ENCODE measurements around the gene SLC35F3.

DNA sequence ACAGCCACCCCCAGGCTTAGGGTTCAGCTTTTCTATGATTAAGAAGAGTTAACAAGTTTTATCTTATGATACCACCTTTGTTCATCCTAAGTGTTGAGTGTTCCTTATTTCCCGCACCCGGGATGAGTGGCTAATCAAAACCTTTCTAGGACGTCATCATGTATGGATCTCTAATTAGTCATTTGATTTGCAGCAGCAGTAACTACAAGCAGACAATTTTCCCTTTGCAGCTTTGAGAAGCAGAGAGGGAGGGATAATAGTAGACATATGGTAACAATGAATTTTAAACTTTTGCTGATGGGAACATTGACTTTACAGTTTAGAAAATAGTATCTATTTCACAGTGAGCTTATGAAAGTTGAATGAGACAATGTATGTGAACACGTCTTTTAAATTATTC lies 30.8 kb upstream of the SLC35F3 start:
- TF ChIP-seq SIN3A (IDR thresholded peaks at IDR 0.05; ENCODE audit: borderline replicate concordance, insufficient read depth, low read depth, low read length) (no peak), POLR2AphosphoS5 (IDR thresholded peaks at IDR 0.05; ENCODE audit: low read depth, low read length) (no peak), TCF7L2 (IDR thresholded peaks at IDR 0.05; ENCODE audit: low read depth, low read length) (no peak)
- TF ChIP-seq, protein P1, sequence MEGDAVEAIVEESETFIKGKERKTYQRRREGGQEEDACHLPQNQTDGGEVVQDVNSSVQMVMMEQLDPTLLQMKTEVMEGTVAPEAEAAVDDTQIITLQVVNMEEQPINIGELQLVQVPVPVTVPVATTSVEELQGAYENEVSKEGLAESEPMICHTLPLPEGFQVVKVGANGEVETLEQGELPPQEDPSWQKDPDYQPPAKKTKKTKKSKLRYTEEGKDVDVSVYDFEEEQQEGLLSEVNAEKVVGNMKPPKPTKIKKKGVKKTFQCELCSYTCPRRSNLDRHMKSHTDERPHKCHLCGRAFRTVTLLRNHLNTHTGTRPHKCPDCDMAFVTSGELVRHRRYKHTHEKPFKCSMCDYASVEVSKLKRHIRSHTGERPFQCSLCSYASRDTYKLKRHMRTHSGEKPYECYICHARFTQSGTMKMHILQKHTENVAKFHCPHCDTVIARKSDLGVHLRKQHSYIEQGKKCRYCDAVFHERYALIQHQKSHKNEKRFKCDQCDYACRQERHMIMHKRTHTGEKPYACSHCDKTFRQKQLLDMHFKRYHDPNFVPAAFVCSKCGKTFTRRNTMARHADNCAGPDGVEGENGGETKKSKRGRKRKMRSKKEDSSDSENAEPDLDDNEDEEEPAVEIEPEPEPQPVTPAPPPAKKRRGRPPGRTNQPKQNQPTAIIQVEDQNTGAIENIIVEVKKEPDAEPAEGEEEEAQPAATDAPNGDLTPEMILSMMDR (IDR thresholded peaks at IDR 0.05), result no peak
